HepG2 (cell line): Measurements from ENCODE around the gene SLIT3. TPM values are rescaled to one million over a fixed set of nuclear protein-coding genes. Genes with fewer than 3 reads are reported as not detected.

Source experiments
- ATAC-seq: fragments of 200-7000 bp; cut with Tn5 transposase; 3 replicates; pipeline ENCODE4 v1.9.1; 2020; ENCODE audit warnings: mild to moderate bottlenecking, moderate library complexity
- BruUV-seq: library from RNA; stranded (reverse); fragments of 400-500 nt; replicated peaks from 2 replicates; lab custom pipeline; 2021; lab: Mats Ljungman, UMichigan
- CTCF ChIA-PET: fragments of 300-600 bp; formaldehyde crosslinking; extraction: SDS; loops from one replicate; lab custom pipeline; 2021; ENCODE audit warnings: low total read pairs, inconsistent platforms, low intra/inter-chr PET ratio; lab: Yijun Ruan, JAX
- POLR2A ChIA-PET: fragments of 350-600 bp; sonication (Branson Sonifier 250); formaldehyde crosslinking; loops from one replicate; lab custom pipeline; 2020; ENCODE audit warnings: antibody characterized with exemption, inconsistent platforms; lab: Yijun Ruan, JAX
- DNase-seq: peaks from one replicate; pipeline ENCODE4 v3.0.0-alpha.2; 2015; ENCODE audit warnings: low spot score
- FAIRE-seq: peaks from 3 replicates; lab custom pipeline; 2011; peaks lifted over from hg19 to GRCh38; lab: Jason Lieb, UNC
- H2AFZ ChIP-seq: one replicate; pipeline ENCODE4 v1.6.1; 2011; ENCODE audit warnings: low read length, inconsistent platforms
- H3K27ac ChIP-seq: fragments of 300-600 bp; 3 replicates; pipeline ENCODE4 v1.8.0; 2011; ENCODE audit warnings: mixed run types, mild to moderate bottlenecking, mixed read lengths, low read length, inconsistent platforms; ENCODE audit not compliant: insufficient read depth; ENCODE audit errors: extremely low read length
- H3K27me3 ChIP-seq, 2 experiments: fragments of 200-600 bp in 1 of 2; 2 replicates in 1 of 2; 3 replicates in 1 of 2; pipeline versions ENCODE4 v1.6.0 to v1.8.0; 2011; ENCODE audit warnings: low read length in 2 of 2, mild to moderate bottlenecking in 2 of 2, moderate library complexity in 2 of 2, inconsistent platforms in 1 of 2; ENCODE audit not compliant: insufficient read depth in 2 of 2, control insufficient read depth in 1 of 2
- H3K36me3 ChIP-seq, 2 experiments: fragments of 200-600 bp in 1 of 2; replicated peaks in 1 of 2; 2 replicates in 1 of 2; 3 replicates in 1 of 2; pipeline versions ENCODE4 v1.5.1 to v1.8.0; 2011; ENCODE audit warnings: low read length in 2 of 2, inconsistent platforms in 1 of 2; ENCODE audit not compliant: insufficient read depth in 2 of 2, control insufficient read depth in 1 of 2
- H3K4me1 ChIP-seq: 2 replicates; pipeline ENCODE4 v1.5.1; 2012; ENCODE audit warnings: low read length, inconsistent platforms; ENCODE audit not compliant: insufficient read depth
- H3K4me2 ChIP-seq: 2 replicates; pipeline ENCODE4 v1.6.0; 2011; ENCODE audit warnings: low read depth, low read length, inconsistent platforms
- H3K4me3 ChIP-seq, 3 experiments: fragments of 200-600 bp in 1 of 3; sonication (generic), shearing (Covaris generic) in 1 of 3; replicated peaks in 1 of 3; 2 replicates each; pipeline ENCODE4 v1.5.1; 2011 to 2016; ENCODE audit warnings: low read length in 3 of 3, inconsistent platforms in 2 of 3, low read depth in 2 of 3, mild to moderate bottlenecking in 2 of 3, control low read depth in 1 of 3, mixed read lengths in 1 of 3; ENCODE audit not compliant: insufficient read depth in 1 of 3
- H3K79me2 ChIP-seq: one replicate; pipeline ENCODE4 v1.6.1; 2011; ENCODE audit warnings: low read length, inconsistent platforms; ENCODE audit not compliant: insufficient read depth
- H3K9ac ChIP-seq: 2 replicates; pipeline ENCODE4 v1.6.0; 2011; ENCODE audit warnings: mild to moderate bottlenecking, low read depth, low read length, inconsistent platforms; ENCODE audit not compliant: insufficient read depth
- H3K9me3 ChIP-seq: 2 replicates; pipeline ENCODE4 v1.5.1; 2012; ENCODE audit warnings: mild to moderate bottlenecking, low read length
- H4K20me1 ChIP-seq: 2 replicates; pipeline ENCODE4 v1.6.0; 2011; ENCODE audit warnings: inconsistent platforms, mild to moderate bottlenecking, low read length, moderate library complexity; ENCODE audit not compliant: insufficient read depth
- BATF2 ChIP-seq: sonication (generic); formaldehyde crosslinking; IDR thresholded peaks from 2 replicates; pipeline ENCODE4 v1.8.0; 2022; ENCODE audit warnings: mild to moderate bottlenecking, missing genetic modification reagents, moderate library complexity
- E2F1 ChIP-seq: sonication (generic); formaldehyde crosslinking; IDR thresholded peaks from 2 replicates; pipeline ENCODE4 v1.5.0; 2020; ENCODE audit warnings: missing genetic modification reagents
- RBAK ChIP-seq: sonication (generic); formaldehyde crosslinking; IDR thresholded peaks from 2 replicates; pipeline ENCODE4 v1.5.1; 2020; ENCODE audit warnings: mild to moderate bottlenecking, missing genetic modification reagents
- RXRA ChIP-seq: sonication (generic); formaldehyde crosslinking; IDR thresholded peaks from 2 replicates; pipeline ENCODE4 v1.5.1; 2020; ENCODE audit warnings: missing genetic modification reagents
- SCMH1 ChIP-seq: sonication (generic); formaldehyde crosslinking; IDR thresholded peaks from 2 replicates; pipeline ENCODE4 v1.9.0; 2021; ENCODE audit warnings: missing genetic modification reagents, mild to moderate bottlenecking, borderline replicate concordance
- SIX1 ChIP-seq: sonication (generic); formaldehyde crosslinking; IDR thresholded peaks from 2 replicates; pipeline ENCODE4 v1.4.0; 2020; ENCODE audit warnings: missing genetic modification reagents, borderline replicate concordance
- ZBTB37 ChIP-seq: sonication (generic); formaldehyde crosslinking; IDR thresholded peaks from 2 replicates; pipeline ENCODE4 v1.4.0; 2020; ENCODE audit warnings: mild to moderate bottlenecking, missing genetic modification reagents
- ZNF335 ChIP-seq: sonication (generic); formaldehyde crosslinking; IDR thresholded peaks from 2 replicates; pipeline ENCODE4 v1.4.0; 2020; ENCODE audit warnings: missing genetic modification reagents
- WGBS: methylation state at CpG from one replicate; pipeline ENCODE4 v1.1.6; 2017; ENCODE audit warnings: low lambda C conversion rate; 5-methylcytosine and 5-hydroxymethylcytosine counted together
- in situ Hi-C: cut with HindIII; loops from 2 replicates; pipeline ENCODE4 v1.10.0; 2017; ENCODE audit warnings: low pct_unique_long_range_greater_than_20kb; ENCODE audit not compliant: extremely low pct_ligation_motif_present
- intact Hi-C: fragments of 100-400 bp; cut with micrococcal nuclease; formaldehyde crosslinking; loops from one replicate; pipeline ENCODE4 v1.10.0; 2022; ENCODE audit not compliant: unreplicated experiment
- polyA plus RNA-seq, 8 experiments: library from polyadenylated mRNA; depleted of rRNA in 3 of 8; stranded (reverse) in 7 of 8; unstranded in 1 of 8; fragments of >200 nt; fragmentation: Illumina TruSeq in 4 of 8; extraction: Trizol in 4 of 8; gene quantifications; 2 replicates each; pipeline versions ENCODE4 v1.2.1 to v1.2.3, GENCODE V29; 2011 to 2016; ENCODE audit warnings: low read depth in 4 of 8, missing spikeins in 1 of 8, mixed read lengths in 1 of 8; ENCODE audit not compliant: insufficient read depth in 1 of 8
- total RNA-seq, 5 experiments: library from RNA; depleted of rRNA; stranded (reverse); fragments of >200 nt; fragmentation: Illumina TruSeq; extraction: Trizol; gene quantifications; 2 replicates each; pipeline ENCODE4 v1.2.3, GENCODE V29; 2016; ENCODE audit warnings: low read depth in 1 of 5

SLIT3 gene
- total and polyA plus RNA-seq, 2 of the 13 experiments (the other 11 are each of a cell fraction or from before 2014, with no cell fraction given): not detected

GRCh38 chr5:169256191-169256590 lies 44.7 kb downstream of the SLIT3 start:
- TF ChIP-seq ZBTB37 (CRISPR knock-in tag) (no peak), SCMH1 (CRISPR knock-in tag) (no peak), RXRA (CRISPR knock-in tag) (no peak), RBAK (no peak), E2F1 (CRISPR knock-in tag) (no peak), BATF2 (CRISPR knock-in tag) (no peak), SIX1 (CRISPR knock-in tag) (no peak), ZNF335 (CRISPR knock-in tag) (no peak)
- Histone ChIP-seq H3K4me1 (no peaks in the 10 kb centered on the region), H3K9me3 (no peaks in the 10 kb centered on the region), H3K79me2 (no peaks in the 10 kb centered on the region), H3K4me2 (no peak overlapping the region), H4K20me1 (no peaks in the 10 kb centered on the region), H2AFZ (no peak overlapping the region), H3K36me3 (no peaks in the 10 kb centered on the region), H3K4me3 (no peak overlapping the region), H3K9ac (no peak overlapping the region), H3K27me3 (no peaks in the 10 kb centered on the region), H3K27ac (no peak overlapping the region)
- intact Hi-C loops: no loop called here
- 51% methylated on average over 5 of the region's 5 CpGs for WGBS
- ATAC-seq: no peak
- no peak for FAIRE-seq
- CTCF ChIA-PET: no interaction called here
- POLR2A ChIA-PET: no interaction called here
- in situ Hi-C loops: no loop called here
- DNase-seq: no peak
- BruUV-seq: no TSS peak
